ENCODE results near the gene THBS2.
"Not testable (repeated sequence)": the region's sequence is repeated elsewhere in the genome, so short reads cannot be mapped to it uniquely, and the experiment has no call there.

The THBS2 gene

DNA sequence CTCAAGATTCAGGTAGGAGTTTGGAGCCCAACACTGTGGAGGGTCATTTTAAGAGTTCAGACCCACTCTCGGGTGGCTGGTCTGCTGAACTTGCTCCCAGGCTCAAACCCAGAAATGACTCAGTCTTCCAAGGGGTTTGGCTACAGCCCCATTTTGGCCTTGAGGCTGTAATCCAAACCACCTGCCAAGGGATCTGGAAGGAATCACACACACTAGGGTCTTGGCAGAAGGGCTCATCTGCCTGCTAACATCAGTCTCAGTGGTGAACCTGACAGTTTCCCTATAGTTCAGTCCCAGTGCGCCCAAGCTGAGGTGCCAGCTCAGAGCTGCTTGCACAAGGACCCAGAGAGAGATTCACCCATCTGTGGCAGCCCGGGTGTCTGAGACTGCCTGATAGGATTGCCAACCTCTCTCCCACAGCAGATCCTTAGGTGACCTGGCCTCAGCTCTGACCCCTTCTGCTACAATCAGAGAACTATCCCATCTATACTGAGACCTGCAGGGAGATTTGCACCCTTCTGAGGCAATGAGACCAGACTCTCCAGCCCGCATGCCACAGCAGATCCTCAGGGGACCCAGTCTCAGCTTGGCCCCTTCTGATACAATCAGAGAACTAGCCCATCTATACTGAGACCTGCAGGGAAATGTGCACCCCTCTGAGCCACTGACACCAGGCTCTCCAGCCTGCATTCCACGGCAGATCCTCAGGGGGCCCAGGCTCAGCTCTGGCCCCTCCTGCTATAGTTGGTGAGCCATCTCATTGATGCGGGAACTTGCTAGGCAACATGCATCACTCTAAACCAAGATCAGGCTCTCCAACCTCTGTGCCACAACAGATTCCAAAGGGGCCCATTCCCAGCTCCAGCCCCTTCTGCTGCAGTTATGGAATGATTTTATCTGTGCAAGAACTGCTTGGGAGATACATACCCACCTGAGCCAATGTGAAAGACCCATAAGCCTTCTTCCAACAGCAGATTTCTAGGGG, 48.2 kb downstream of the THBS2 start:
- FAIRE-seq = no peak

DNA sequence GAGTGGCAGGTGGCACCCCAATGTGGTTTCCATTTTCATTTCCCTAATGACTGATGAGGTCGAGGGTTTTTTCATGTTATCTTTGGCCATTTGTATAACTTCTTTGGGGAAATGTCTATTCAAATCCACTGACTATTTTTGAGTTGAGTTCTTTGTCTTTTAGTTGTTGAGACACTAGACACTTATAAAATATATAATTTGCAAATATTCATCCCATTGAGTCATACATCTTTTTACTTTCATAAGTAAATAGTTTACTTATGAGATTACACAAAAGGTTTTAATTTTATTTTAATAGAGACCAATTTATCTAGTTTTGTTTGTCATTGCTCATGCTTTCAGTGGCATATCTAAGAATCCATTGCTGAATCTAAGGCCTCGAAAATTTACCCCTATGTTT, 49.5 kb downstream of the THBS2 start:
- no peak for FAIRE-seq

DNA sequence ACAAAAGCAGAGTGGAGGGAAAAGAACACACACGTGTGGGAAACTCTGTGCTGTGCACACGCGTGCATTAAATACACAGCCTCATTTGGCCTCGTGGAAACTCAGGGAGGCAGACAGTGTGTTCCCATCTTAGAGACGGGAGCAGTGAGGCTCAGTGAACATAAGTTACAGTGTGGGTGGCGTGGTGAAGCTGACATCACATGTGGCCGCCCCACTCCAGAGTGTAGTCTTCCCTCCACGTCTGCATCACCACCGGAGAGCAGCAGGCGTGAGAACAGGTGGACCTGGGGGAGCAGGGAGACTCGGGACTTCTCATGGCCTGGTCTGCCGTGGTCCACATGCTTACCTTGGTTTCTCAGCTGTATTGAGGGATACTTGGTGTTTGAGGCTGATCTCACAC, 51.7 kb downstream of the THBS2 start:
- no peak for FAIRE-seq

DNA sequence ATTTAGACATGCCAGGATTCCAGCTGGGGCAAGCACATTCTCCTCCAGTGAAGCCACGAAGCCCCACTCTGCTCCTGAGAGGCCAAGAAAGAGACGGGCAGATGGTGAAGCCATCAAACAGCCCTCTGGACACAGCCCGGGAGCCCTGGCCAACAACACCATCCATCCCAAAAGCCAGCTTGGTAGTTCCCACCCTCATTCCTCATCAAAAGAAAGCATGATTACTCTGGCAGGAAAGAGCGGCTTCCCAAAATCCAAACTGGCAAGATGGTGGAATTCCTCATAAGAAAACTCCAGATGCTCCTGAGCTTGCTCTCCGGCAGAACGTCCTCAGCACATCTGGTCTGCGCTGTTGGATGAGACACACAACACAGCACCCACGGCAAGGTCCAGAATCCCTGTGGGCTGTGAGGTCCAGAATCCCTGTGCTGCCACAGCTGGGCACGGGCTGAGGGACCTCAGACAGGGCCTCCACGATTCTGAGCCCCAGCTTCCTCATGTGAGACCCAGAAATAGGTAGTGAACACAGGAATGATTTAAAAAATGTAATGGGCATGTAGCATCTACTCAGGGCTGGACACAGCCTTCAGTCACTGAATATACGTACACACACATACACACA, 52.6 kb downstream of the THBS2 start:
- no peak for FAIRE-seq

DNA sequence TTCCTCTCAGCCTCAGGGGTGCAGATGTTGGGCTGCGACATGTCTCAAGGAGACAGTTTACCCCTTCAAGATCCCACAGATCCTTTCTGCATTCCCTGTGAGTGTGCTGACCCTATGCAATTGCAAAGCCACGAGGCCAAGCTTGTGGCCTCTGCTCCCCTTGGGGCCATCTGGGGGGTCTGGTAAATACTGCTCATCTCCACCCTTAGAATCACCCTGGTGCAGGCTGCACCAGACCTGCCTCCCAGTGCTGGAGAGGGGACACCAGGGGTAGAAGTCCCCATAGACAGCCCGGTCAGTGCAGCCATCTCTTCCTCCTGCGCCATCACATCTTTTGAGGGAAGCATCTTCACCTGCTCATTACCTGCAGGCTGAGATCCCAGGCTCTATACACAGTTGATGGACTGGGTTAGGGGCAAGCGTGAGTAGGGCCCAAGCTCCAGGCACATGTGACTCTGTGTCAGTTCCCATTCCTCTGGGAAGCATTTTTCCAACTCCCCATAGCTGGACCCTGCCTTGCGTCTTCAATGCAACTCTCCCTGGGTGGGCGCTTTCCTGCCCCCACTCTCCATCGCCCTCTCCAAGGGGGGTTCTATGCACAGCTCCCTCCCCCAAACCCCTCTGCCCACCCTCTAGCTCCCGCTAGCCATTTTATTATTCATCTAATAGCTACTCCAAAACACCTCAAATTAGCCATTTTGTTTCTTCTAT, 53.9 kb downstream of the THBS2 start:
- no peak for FAIRE-seq

DNA sequence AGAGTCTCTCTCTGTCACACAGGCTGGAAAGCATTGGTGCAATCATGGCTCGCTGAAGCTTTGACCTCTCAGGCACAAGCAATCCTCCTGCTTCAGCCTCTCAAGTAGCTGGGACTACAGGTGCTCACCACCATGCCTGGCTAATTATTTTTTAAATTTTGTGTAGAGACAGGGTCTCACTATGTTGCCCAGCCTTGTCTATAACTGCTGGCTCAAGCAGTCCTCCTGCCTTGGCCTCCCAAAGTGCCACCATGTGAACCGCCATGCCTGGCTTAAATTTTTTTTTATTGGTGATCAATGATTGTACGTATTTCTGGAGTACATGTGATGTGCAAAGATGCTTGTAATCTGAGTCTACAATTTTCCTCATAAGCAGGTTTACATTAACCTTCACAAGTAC, 54.8 kb downstream of the THBS2 start:
- FAIRE-seq = no peak

DNA sequence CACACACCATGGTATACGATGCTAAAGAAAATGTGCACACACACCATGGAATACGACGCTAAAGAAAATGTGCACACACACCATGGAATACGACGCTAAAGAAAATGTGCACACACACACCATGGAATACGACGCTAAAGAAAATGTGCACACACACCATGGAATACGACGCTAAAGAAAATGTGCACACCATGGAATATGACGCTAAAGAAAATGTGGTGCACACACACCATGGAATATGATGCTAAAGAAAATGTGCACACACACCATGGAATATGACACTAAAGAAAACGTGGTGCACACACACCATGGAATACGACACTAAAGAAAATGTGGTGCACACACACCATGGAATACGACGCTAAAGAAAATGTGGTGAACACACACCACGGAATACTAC, 55.7 kb downstream of the THBS2 start:
- FAIRE-seq = not testable (repeated sequence)

DNA sequence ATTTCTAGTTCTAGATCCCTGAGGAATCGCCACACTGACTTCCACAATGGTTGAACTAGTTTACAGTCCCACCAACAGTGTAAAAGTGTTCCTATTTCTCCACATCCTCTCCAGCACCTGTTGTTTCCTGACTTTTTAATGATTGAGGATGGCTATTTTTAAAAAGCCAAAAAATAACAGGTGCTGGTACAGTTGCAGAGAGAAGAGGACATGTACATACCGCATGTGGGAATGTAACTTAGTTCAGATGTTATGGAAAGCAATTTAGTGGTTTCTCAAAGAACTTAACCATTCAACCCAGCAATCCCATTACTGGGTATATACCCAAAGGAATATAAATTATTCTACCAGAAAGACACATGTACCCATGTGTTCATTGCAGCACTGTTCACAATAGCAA, 57.4 kb downstream of the THBS2 start:
- not testable (repeated sequence) for FAIRE-seq

DNA sequence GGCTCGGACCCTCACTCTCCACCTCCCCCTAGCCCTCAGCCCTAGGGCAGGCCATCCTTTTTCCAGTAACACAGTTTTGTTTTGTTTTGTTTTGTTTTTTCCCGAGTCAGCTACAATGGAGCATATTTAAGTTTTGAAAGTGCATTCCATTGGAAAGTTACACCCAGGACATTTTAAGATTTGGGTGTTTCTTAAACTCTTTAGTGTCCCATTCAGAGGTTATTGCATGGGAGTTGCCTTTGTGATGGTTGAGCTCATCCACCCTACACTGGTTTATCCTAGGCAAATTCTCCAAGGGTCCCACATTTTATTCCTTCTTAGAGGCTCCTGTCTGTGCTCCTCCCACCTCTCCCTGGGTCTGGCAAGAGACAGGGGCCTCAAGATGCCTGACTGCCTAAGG, 58.9 kb downstream of the THBS2 start:
- FAIRE-seq = no peak

DNA sequence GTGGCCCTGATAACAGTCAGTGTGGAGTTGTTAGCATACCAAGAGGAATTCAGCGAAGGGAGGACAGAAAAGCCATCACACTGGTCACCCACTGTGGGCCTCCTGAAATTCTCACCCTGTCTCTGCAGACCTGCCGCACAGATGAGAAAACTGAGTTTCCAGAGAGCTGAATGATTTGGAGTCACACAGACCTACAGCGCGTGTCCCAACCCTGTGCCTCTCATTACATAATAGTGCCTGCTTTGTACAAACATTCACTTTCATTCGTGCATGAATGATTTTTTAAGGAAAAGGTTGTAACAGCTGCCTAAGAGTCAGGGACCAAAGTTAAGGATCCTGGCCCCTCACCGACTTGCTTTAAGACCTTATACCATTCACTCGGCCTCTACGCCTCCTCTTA, 62.7 kb downstream of the THBS2 start:
- no peak for FAIRE-seq

DNA sequence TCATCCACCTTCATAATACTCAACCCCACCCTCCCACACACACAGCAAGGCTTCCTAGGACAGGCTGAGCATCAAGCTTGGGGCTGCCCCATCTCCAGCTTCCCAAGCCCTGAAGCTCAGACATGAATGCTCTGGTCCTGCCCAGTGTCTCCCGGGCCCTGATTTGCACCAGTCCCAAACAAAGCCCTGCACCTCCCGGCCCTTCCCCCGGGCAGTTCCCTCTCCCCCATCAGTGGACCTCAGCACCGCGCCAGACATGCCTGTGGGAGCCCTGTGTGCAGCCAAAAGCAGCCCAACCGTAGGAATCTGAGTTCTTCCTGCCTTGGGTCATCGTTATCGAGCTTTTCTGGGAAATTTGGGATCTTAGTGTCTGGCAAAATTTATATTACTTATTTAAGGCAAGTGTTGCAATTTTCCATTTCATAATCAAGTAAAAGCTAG, 63.5 kb downstream of the THBS2 start:
- no peak for FAIRE-seq

DNA sequence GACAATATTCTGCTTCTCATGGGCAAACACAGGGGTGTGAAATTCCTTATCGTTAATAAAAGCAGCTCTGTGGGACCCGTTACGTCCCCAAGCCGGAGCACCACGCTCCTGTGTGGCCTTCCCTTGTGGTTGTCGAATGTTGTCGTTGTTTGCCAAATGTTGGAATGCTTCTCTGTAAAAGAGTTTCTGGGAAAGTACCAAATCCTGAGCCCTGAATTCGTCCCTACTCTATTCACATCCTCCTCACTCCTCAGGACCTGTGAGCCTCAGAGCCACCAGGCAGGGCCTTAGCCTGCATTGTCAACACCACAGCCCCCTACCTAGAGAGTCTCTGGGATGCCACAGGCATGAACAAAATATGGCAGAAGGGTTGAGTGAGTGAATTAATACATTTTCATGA, 64.0 kb downstream of the THBS2 start:
- FAIRE-seq = no peak

DNA sequence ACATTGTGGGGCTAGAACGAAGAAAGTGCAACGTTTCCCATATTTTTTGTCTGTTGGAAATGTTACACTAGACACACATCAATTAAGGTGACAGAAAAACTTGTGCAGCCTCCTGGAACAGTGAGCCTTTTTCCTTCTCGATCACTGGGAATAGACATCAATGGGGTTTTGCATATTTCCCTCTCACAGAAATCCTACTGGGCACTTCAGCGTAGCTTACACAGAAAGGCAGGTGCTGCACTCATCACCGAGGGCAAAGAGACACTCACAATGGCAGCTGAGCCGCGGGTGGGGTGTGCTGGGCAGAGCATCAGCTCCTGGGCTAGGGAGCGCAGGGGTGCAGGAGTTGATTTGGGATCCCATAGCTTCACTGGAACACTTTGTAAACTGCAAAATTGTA, 64.5 kb downstream of the THBS2 start:
- FAIRE-seq = no peak

DNA sequence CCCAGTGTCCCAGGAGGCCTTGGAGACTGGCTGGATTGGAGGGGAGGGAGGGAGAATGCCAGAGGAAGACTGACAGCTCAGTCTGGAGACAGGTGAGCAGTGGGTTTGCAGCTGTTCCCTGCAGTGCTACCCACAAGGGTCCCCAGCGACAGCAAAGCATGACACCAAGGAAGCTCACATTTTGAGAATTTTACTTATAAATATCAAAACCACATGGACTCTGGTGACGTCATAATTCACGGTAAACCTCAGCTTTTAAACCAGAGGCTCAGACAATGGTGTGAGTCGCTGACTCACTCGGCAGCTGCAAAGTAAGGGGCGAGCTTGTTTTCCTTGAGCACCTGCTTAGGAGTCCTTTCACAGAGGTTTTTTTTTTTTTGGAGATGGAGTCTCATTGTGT, 65.2 kb downstream of the THBS2 start:
- no peak for FAIRE-seq

DNA sequence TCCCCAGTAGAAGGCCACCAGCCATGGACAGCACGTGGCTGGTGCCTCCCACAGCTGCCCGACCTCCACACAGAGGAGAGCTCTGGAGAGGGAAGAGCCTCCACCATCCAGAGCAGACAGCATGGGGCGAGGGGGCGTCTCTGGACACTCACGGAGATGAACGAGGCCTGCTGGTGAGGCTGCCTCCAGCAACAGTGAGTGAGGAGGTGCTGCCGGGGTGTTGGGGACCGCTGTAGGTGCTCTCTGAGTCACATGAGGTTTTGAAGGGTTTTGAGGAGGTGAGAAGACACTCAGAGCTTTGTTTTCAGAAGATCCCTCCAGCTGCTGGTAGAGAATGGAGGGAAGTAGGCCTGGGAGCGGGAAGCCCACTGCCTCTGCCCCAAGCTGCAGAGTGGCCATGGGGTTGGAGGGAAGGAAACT, 65.6 kb downstream of the THBS2 start:
- FAIRE-seq = no peak

DNA sequence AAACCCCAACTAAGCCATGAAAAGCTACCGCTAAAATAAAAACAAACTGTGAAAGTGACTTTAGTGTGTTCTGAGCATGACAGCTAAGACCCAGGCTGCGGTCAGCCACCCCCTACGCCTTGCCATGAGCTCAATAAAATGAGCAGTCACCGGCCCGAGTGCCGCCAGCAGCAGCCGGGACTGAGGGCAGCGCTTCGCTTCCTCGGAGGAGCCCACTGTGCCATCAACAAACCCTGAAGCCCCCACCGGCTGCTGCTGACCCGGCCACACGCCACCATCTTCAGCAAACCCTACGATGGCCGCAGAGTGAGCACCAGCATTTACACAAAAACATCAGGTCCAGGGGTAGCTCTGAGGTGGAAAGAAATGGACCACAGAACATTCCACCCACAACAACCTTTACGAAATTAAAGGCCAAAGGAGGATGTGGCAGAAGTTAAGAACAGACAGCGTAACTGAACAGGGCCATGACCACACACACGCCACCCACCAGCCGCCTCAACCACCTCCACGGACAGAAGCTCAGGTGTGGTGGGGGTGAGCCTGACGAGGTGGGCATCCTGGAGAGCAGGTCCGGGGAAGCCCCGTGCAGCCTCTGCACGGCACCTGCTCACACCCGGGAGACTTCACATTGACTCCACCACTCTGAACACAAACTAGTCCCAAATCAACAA, 67.0 kb downstream of the THBS2 start:
- no peak for FAIRE-seq

DNA sequence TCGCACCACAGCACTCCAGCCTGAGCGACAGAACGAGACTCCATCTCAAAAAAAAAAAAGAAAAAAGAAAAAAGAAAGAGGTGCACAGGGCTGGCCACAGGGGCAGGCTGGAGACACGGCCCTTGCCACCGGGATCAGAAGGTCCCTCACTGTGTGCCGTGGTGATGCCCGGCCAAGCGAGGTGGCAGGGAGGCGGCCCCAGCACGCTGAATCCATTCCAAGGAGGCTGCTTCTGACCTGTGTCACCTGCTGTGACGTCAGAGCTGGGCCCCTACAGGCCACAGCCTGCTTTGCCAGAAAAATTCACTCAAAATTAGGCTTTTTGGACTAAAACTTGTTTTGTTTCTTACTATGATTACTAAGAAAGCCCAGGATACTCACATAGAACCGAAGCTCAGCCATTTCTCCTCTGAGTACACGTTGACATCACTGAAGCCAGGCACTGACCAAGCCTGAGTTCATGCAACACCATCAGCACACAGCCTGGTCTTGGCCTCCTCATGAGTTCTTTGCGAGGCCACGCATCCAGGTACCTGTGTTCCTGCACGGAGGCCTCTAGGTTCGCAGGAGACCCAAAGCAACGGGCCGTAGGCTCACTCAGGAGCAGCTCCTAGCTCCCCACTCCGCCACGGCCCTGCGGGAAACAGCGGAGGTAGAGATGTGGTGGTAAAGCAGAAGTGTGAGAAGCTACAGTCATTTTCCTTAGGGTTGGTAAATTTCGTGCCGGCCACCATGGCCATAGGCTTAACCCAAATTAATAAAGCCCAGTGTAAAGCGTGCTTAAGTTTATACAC, 67.8 kb downstream of the THBS2 start:
- no peak for FAIRE-seq

DNA sequence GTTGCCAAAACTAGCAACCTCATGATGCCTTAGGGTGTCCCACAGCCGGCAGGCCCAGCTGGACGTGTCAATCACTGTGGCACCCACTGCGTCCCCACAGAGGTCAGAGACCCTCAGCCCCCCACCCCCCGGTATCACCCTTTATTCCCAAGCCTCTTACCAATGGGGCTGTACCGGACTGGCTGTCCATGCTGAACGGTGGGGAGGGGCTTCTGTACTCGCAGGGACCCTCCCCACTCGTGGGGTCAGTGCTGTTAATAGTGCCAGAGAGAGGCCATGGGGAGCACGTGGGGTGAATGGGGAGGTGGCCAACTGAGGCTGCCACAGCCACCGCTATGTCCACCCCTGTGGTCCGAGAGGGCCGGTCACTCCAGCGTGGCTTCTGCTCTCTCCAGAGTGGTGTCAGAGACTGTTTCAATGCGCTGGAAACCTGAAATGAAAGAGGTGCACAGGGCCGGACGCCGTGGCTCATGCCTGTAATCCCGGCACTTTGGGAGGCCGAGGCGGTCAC, 68.6 kb downstream of the THBS2 start:
- no peak for FAIRE-seq

DNA sequence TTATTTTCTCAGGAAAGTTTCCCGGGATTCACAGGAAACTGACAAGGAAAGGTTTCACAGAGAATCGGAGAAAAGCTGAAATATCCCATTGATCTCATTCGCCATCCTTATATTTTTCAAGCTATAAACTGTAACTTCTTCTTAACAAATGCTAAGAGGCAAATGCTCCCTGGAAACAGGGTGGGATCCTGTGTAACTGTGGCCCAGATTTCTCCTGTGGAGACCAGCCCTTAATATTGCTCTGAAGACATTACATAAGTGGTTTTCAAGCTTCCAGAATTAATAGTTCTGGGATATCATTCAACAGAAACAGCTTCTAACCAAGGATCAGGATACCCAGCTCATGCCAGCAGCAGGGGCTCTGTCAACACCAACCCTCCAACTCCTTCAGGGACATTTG, 69.2 kb downstream of the THBS2 start:
- FAIRE-seq = no peak

DNA sequence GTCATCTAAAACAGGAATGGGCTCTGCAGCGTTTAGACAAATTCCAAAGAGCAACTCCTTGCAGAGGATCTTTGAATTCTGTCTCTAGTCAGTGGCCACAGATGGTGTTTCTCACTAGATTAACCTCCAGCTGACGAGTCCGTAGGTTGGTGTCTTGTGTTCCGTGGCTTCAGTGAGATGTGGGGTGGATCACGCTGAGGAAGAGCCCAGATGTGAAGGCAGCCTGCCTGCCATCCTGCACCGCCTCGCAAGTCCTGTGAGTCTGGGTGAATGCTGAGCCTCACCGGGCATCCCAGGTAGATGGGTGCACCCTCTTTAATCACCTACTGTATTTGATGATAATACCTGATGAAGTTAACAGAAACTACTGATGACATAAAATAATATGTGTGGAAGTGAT, 70.4 kb downstream of the THBS2 start:
- no peak for FAIRE-seq

DNA sequence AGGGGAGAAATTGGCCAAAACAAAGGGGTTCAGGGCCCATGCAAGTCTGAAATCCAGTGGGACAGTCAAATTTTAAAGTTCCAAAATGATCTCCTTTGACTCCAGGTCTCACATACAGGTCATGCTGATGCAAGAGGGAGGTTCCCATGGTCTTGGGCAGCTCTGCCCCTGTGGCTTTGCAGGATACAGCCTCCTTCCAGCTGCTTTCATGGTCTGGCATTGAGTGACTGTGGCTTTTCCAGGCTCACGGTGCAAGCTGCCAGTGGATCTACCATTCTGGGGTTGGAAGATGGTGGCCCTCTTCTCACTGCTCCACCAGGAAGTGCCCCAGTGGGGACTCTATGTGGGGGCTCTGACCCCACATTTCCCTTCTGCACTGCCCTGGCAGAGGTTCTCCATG, 73.8 kb downstream of the THBS2 start:
- not testable (repeated sequence) for FAIRE-seq

All from islet of Langerhans (tissue), 1 donor.